ENCODE results near the gene ADM5.

DNA sequence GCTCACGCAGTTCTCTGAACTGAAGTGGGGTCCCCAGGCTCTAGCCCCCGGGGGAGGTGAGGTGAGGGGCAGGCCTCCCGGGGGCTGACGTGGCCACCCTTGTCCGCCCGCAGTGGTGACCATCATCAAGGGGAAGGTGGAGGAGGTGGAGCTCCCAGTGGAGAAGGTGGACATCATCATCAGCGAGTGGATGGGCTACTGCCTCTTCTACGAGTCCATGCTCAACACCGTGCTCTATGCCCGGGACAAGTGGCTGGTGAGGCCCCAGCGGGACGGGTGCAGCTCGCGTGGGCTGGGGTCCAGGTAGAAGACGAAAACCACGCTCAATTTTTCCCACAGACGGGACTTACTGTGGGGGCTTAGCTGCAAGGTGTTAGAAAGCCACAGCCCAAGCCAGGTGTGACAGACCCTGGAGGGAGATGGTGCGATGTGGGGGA, 5.6 kb upstream of the ADM5 start:
- no peak for TF ChIP-seq CTCF (conservative IDR thresholded peaks at IDR 0.05 in 1 of 2, IDR thresholded peaks at IDR 0.05 in 1 of 2; ENCODE audit: low read depth in 1 of 2, low read length in 2 of 2)
- no peak for TF ChIP-seq EZH2 (IDR thresholded peaks at IDR 0.05; ENCODE audit: low read length, missing control alignments)

All from fibroblast of lung (primary cell).